GM19438 (cell line): ENCODE measurements around the gene TRIM62.

Experiments used
- ATAC-seq: cut with Tn5 transposase; IDR thresholded peaks from one replicate; pipeline ENCODE4 v1.9.1; 2021; ENCODE audit warnings: low read depth; ENCODE audit not compliant: unreplicated experiment

TRIM62 gene

GRCh38 chr1:33181921-33182341, at the start of gene TRIM62:
Gene TRIM62 (minus strand): TSS chr1:33182043. CDS start chr1:33181432, 611 bp downstream.
- no peak for ATAC-seq

DNA sequence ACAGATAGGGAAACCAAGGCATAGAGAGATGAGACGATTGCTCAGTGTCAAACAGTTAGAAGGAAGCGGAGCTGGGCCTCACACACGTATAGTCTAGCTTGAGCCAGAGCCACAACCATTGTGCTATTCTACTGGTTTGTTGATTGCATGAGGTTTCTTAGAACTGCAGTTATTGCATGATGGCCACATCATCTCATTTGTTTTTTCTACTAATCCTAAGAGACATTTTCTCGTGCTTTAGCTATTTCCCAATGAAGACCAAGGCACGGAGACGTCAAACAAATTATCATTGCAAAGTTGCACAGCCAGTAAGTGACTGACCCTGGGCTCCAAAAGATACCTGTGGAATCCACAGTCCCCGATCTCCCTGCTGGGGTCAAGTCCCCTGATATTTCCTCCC, 49.3 kb upstream of the TRIM62 start:
- ATAC-seq = no peak

DNA sequence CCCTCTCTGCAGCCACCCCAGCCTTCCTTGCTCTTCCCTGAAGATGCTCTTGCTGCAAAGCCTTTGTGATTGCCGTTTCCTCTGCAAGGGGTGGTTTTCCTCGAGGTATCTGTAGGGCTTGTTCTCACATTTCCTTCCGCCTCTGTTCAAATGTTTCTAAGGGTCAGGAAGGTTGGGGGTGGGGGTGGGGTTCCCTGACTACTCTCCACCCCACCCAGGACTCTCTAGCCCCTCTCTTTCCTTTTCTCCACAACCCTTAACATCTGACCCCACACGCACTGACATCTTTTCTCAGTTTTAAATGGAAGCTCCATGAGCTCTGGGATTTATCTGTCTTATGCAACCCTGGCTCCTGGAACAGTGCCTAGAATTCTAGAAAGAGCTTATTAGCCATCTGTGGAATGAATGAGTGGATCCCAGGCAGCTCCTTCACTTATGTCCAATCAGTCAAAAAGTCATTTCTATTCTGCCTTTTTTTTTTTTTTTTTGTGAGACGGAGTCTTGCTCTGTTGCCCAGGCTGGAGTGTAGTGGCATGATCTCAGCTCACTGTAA, 47.2 kb upstream of the TRIM62 start:
- no peak for ATAC-seq

DNA sequence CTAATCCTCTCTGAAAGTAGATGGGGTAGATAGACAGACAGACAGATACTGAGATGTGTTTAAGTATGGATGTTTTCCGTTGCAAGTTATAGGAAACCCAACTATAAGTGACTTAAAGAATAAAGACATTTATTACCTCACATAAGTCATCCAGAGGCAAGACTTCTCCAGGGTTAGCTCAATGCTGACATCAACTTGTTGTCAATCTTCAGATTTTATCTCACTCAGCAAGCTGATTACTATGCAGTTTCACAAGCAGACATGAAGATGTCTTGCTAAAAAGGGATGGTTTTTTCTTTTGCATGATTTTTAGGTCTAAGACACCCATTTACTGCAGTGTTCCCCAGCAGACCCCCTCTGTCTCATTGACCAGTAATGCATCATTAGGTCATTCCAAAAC, 43.7 kb upstream of the TRIM62 start:
- no peak for ATAC-seq

GRCh38 chr1:33224166-33224707, 42.4 kb upstream of the TRIM62 start:
- ATAC-seq = no peak

- ATAC-seq = no peak
Observed at GRCh38 chr1:33222381-33222780, 40.5 kb upstream of the TRIM62 start.

DNA sequence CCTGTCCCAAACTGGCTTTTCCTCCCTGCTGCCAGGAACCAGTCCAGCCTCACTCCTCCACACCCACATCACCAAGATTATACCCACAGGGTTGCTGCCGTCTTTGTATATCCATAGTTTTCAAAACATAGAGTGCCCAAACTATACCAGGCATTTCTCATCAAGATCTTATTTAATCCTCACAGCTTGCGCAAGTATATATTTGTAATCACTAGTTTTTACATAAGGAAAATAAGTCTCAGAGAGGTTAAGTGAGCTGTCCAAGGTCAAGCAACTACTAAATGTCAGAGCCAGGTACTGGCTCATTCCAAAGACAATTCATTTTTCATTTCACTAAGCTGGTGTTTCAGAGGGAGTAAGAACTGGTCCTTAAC, 39.5 kb upstream of the TRIM62 start:
- no peak for ATAC-seq

- ATAC-seq = no peak
Observed at GRCh38 chr1:33220676-33221384, 39.0 kb upstream of the TRIM62 start.

GRCh38 chr1:33219886-33220661, 38.2 kb upstream of the TRIM62 start:
- no peak for ATAC-seq

GRCh38 chr1:33211972-33212371, 30.1 kb upstream of the TRIM62 start:
- ATAC-seq = no peak

GRCh38 chr1:33206340-33206739, 24.5 kb upstream of the TRIM62 start:
- ATAC-seq = no peak

- no peak for ATAC-seq
Observed at GRCh38 chr1:33195556-33195955, 13.7 kb upstream of the TRIM62 start.

DNA sequence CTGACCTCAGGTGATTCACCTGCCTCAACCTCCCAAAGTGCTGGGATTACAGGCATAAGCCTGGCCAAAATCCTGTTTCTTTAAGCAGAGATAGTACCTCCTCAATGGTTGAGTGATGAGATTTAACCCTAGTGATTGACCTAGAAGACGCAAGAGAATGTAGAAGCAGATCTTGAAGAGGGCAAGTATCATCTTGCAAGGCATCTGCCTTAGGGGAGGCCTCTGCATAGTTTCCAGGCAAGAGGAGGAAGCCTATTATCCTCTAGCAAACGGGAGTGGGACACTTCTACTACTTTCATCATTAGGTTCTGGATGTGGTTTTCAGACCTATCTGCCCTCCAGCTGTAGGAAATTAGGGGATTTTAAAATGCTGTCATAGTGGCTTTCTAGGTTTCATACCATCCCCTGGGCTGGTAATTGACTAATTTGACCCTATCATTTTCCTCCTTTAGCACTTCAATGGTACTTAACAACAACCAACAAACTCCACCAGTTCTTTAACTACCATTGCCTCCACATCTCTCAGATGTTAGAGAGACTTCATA, 10.0 kb upstream of the TRIM62 start:
- no peak for ATAC-seq

DNA sequence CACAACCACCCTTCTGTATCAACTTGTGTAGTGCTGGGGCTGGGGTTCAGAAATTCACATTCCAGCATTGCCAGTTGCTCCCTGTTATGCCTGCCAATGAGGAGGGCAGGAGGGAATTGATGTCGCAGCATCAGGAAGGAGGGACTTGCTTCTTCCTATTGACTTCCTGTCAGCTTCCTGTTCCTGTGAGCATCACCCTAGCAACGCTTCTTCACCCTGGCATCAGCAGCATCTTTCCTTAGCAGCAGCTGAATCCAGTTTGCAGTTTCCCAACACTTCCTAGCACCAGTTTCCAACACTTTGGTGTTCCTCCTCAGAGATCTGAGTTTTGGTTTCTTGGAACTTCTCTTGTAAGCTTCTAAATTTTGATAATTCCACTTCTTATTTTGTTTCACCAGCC, 8.9 kb upstream of the TRIM62 start:
- no peak for ATAC-seq

DNA sequence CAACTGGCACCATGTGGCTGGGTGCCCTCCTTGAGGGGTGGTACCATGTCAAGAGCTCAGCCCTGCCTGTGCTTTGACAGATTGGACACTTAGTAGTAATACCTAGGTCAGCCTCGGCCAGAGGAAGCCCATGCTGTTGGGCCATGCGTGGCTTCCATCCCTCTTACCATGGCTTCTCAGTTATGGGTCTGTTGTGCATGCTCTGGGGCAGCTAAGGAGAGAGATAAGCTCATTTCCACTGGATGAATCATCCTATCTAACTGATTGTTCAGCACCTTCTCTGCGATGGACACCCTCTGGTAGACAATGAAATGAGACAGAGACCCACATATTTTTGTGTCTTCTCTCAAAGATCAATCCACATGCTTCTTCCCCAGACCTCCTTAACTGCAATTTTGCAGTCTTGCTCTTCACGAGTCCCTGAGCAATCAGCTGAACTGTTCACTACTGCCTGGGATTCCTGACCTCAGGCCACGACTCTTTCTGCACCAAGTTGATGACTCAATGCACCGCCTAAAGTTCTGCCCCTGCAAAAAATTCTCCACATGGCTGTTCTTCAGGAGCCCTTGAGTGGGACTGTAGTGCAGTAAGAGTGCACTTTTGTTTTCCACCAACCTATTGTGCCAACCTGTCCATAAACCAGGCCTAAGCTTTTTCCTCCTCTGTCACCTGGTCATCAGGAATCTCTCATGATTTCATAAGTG, 6.9 kb upstream of the TRIM62 start:
- ATAC-seq = no peak

DNA sequence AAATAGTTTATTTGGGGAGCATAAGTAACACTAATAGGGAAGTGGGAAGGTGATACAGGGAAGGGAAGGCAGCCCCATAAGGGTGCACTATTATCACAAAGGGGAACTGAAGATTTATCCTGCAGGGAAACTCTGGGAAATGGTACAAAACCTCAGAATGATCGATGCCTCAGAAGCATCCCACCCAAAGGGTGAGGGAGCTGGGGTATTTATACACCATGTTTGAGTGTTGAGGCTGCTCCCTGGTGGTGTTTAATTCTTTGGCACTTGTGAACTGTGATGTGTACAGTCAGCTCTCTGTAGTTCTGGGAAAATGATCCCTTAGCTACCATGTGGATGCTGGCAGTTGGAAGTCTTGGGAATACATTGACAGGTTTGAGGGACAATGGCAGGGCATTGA, 5.1 kb upstream of the TRIM62 start:
- no peak for ATAC-seq

DNA sequence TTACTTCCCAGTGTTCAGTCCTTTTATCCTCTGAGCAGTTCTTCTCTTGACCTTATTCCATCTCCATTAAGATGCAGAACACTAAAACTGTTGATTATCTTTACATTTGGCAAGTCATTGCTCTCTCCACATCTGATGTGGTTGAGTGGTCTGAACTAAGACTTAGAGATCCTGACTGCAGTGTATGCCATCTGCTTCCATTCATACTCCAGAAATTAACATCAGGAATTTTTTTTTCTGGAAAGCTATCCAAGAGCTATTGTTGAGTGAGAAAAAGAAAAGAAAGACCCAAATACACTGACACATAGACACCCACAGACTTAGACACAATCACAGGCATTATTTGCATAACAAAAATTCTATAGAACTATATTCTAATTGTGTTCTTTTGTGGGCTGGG, 3.7 kb upstream of the TRIM62 start:
- ATAC-seq = no peak

- ATAC-seq = no peak
Observed at GRCh38 chr1:33183306-33183705, 1.5 kb upstream of the TRIM62 start.

GRCh38 chr1:33182896-33183295, 1.1 kb upstream of the TRIM62 start:
- no peak for ATAC-seq

- ATAC-seq = no peak
Observed at GRCh38 chr1:33182401-33182841, 578 bp upstream of the TRIM62 start.
